Measurements from ENCODE around the gene INSL4. TPM values are rescaled to one million over a fixed set of nuclear protein-coding genes. Genes with fewer than 3 reads are reported as not detected.

The INSL4 gene
- total RNA-seq, 5 donors from 2014 or later (not counting 1 experiment from before 2014, with no cell fraction given): not detected

GRCh38 chr9:5264219-5264595 is 33.0 kb downstream of the INSL4 start:
- Mint-ChIP-seq H3K4me1 (peaks cover 16 to 22% (median 20%) of the 10 kb centered on the region in 3 donors), H3K27ac (no peak overlapping the region)
- DNase-seq: no peak

GRCh38 chr9:5265939-5266338 is 34.7 kb downstream of the INSL4 start:
- H3K27me3 Mint-ChIP-seq: no peaks in the 10 kb centered on the region
- no peaks in the 10 kb centered on the region for H3K9me3 Mint-ChIP-seq
- no peak overlapping the region for H3K4me3 ChIP-seq (ENCODE audit: control insufficient read depth in 1 of 2, extremely low read depth in 1 of 2, low read length in 1 of 2)
- DNase-seq (no peak), ATAC-seq (replicated peaks in 1 of 4) (no peak)
- H3K4me3 Mint-ChIP-seq: no peak overlapping the region
- no peaks in the 10 kb centered on the region for H3K36me3 ChIP-seq (ENCODE audit: control insufficient read depth in 2 of 2, extremely low read depth in 1 of 2, insufficient read depth in 1 of 2, low read length in 1 of 2)
- no peak overlapping the region for H3K27ac ChIP-seq (ENCODE audit: low read length)
- no peak overlapping the region for H3K27ac Mint-ChIP-seq
- no peaks in the 10 kb centered on the region for H3K4me1 ChIP-seq (ENCODE audit: control insufficient read depth in 1 of 2, extremely low read depth in 1 of 2, insufficient read depth in 2 of 2, low read length in 2 of 2)
- peaks cover 0 to 2% of the 10 kb centered on the region in 2 experiments for H3K27me3 ChIP-seq (replicated peaks in 1 of 2; ENCODE audit: control insufficient read depth in 2 of 2, extremely low read depth in 1 of 2, insufficient read depth in 2 of 2, low read length in 1 of 2)
- CTCF ChIA-PET: no interaction called here
- 93% methylated on average over 1 of the region's 1 CpG for WGBS (ENCODE audit: insufficient coverage)
- POLR2A ChIA-PET: no interaction called here
- H3K4me1 Mint-ChIP-seq: peaks cover 16 to 22% (median 20%) of the 10 kb centered on the region in 3 donors
- no peaks in the 10 kb centered on the region for H3K9me3 ChIP-seq
- H3K36me3 Mint-ChIP-seq: no peaks in the 10 kb centered on the region

More at GRCh38 chr9:5264219-5264595, 33.0 kb downstream of the INSL4 start:
- Histone ChIP-seq H3K4me1 (ENCODE audit: control insufficient read depth in 1 of 2, extremely low read depth in 1 of 2, insufficient read depth in 2 of 2, low read length in 2 of 2) (no peaks in the 10 kb centered on the region), H3K9me3 (no peaks in the 10 kb centered on the region), H3K36me3 (ENCODE audit: control insufficient read depth in 2 of 2, extremely low read depth in 1 of 2, insufficient read depth in 1 of 2, low read length in 1 of 2) (no peaks in the 10 kb centered on the region), H3K4me3 (ENCODE audit: control insufficient read depth in 1 of 2, extremely low read depth in 1 of 2, low read length in 1 of 2) (no peak overlapping the region), H3K27me3 (replicated peaks in 1 of 2; ENCODE audit: control insufficient read depth in 2 of 2, extremely low read depth in 1 of 2, insufficient read depth in 2 of 2, low read length in 1 of 2) (no peaks in the 10 kb centered on the region), H3K27ac (ENCODE audit: low read length) (no peak overlapping the region)
- no peaks in the 10 kb centered on the region for H3K36me3 Mint-ChIP-seq
- ChIA-PET CTCF (interaction anchor here in 1 of 2 donors (0.7 kb wide), 1 partner anchor 63 kb away, joined by 3 read pairs; no protein-coding TSS in a partner anchor), POLR2A (no interaction called here)
- ATAC-seq (replicated peaks in 1 of 4): no peak
- peaks cover 0 to 5% (median 1%) of the 10 kb centered on the region in 3 donors for H3K9me3 Mint-ChIP-seq
- H3K27me3 Mint-ChIP-seq: no peaks in the 10 kb centered on the region
- H3K4me3 Mint-ChIP-seq: no peak overlapping the region

GRCh38 chr9:5269249-5269715 is 38.1 kb downstream of the INSL4 start:
- 100% methylated on average over 1 of the region's 6 CpGs for whole genome bisulfite sequencing (ENCODE audit: insufficient coverage)
- no peaks in the 10 kb centered on the region for H3K9me3 ChIP-seq
- DNase-seq (no peak), ATAC-seq (replicated peaks in 1 of 4) (no peak)
- peaks cover 0 to 3% of the 10 kb centered on the region in 2 donors for H3K27me3 Mint-ChIP-seq
- no peak overlapping the region for H3K4me3 ChIP-seq (ENCODE audit: control insufficient read depth in 1 of 2, extremely low read depth in 1 of 2, low read length in 1 of 2)
- H3K27ac ChIP-seq (ENCODE audit: low read length): no peak overlapping the region
- no peaks in the 10 kb centered on the region for H3K9me3 Mint-ChIP-seq
- H3K36me3 ChIP-seq (ENCODE audit: control insufficient read depth in 2 of 2, extremely low read depth in 1 of 2, insufficient read depth in 1 of 2, low read length in 1 of 2): no peaks in the 10 kb centered on the region
- peaks cover 7 to 15% (median 8%) of the 10 kb centered on the region in 3 donors for H3K4me1 Mint-ChIP-seq
- ChIA-PET CTCF (interaction anchor here in 1 of 2 donors (0.6 kb wide), 1 partner anchor 922 kb away, joined by 3 read pairs; no protein-coding TSS in a partner anchor), POLR2A (no interaction called here)
- peaks cover 0 to 3% of the 10 kb centered on the region in 2 experiments for H3K27me3 ChIP-seq (replicated peaks in 1 of 2; ENCODE audit: control insufficient read depth in 2 of 2, extremely low read depth in 1 of 2, insufficient read depth in 2 of 2, low read length in 1 of 2)
- no peaks in the 10 kb centered on the region for H3K4me1 ChIP-seq (ENCODE audit: control insufficient read depth in 1 of 2, extremely low read depth in 1 of 2, insufficient read depth in 2 of 2, low read length in 2 of 2)
- H3K36me3 Mint-ChIP-seq: no peaks in the 10 kb centered on the region
- H3K27ac Mint-ChIP-seq: no peak overlapping the region
- no peak overlapping the region for H3K4me3 Mint-ChIP-seq

DNA sequence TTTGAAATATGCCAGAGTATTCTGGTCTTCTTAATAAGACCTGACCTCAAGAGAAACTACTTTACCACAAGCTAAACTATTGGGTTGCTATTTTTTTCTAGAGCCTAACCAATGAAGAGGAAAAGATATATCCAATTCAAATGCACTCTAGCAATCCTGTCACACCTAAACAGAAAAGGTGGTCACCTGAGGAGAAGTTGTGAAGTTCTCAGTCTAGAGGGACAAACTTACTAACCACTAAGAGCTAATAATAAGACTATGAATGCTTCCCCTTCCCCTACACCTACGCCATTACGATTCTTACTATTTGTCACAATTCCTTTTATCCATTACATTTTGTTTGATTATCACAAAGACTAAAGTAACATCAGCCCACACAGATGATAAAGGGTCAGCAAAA is 43.6 kb downstream of the INSL4 start:
- Histone ChIP-seq H3K27me3 (replicated peaks in 1 of 2; ENCODE audit: control insufficient read depth in 2 of 2, extremely low read depth in 1 of 2, insufficient read depth in 2 of 2, low read length in 1 of 2) (peaks cover 0 to 3% of the 10 kb centered on the region in 2 experiments), H3K27ac (ENCODE audit: low read length) (no peak overlapping the region), H3K9me3 (no peaks in the 10 kb centered on the region), H3K4me3 (ENCODE audit: control insufficient read depth in 1 of 2, extremely low read depth in 1 of 2, low read length in 1 of 2) (no peak overlapping the region), H3K36me3 (ENCODE audit: control insufficient read depth in 2 of 2, extremely low read depth in 1 of 2, insufficient read depth in 1 of 2, low read length in 1 of 2) (no peaks in the 10 kb centered on the region), H3K4me1 (ENCODE audit: control insufficient read depth in 1 of 2, extremely low read depth in 1 of 2, insufficient read depth in 2 of 2, low read length in 2 of 2) (no peaks in the 10 kb centered on the region)
- POLR2A ChIA-PET: no interaction called here
- DNase-seq (no peak), ATAC-seq (replicated peaks in 1 of 4) (no peak)
- Mint-ChIP-seq H3K27me3 (peaks cover 0 to 3% of the 10 kb centered on the region in 2 donors), H3K36me3 (no peaks in the 10 kb centered on the region), H3K27ac (no peak overlapping the region), H3K4me1 (peaks cover 0 to 1% (median 0%) of the 10 kb centered on the region in 3 donors), H3K9me3 (peaks cover 0 to 4% (median 3%) of the 10 kb centered on the region in 3 donors), H3K4me3 (no peak overlapping the region)
- CTCF ChIA-PET: interaction anchor here (0.6 to 1.0 kb wide), 4 partner anchors 25 to 325 kb away, joined by 3 to 4 read pairs (median 3); no protein-coding TSS in a partner anchor
- WGBS (ENCODE audit: insufficient coverage): no CpG with 5 or more reads among the region's 2 CpGs

GRCh38 chr9:5278486-5278885 is 47.3 kb downstream of the INSL4 start:
- Mint-ChIP-seq H3K27ac (no peak overlapping the region), H3K36me3 (no peaks in the 10 kb centered on the region), H3K4me1 (peaks cover 0 to 1% (median 0%) of the 10 kb centered on the region in 3 donors), H3K4me3 (no peak overlapping the region), H3K27me3 (no peaks in the 10 kb centered on the region), H3K9me3 (peaks cover 0 to 4% (median 3%) of the 10 kb centered on the region in 3 donors)
- CTCF ChIA-PET: interaction anchor here in 1 of 2 donors (0.7 kb wide), 1 partner anchor 84 kb away, joined by 3 read pairs; no protein-coding TSS in a partner anchor
- POLR2A ChIA-PET: interaction anchor here in 1 of 2 donors (0.7 kb wide), 2 partner anchors 20 to 32 kb away, joined by 5 to 6 read pairs; no protein-coding TSS in a partner anchor
- Histone ChIP-seq H3K9me3 (no peaks in the 10 kb centered on the region), H3K4me3 (ENCODE audit: control insufficient read depth in 1 of 2, extremely low read depth in 1 of 2, low read length in 1 of 2) (no peak overlapping the region), H3K36me3 (ENCODE audit: control insufficient read depth in 2 of 2, extremely low read depth in 1 of 2, insufficient read depth in 1 of 2, low read length in 1 of 2) (no peaks in the 10 kb centered on the region), H3K4me1 (ENCODE audit: control insufficient read depth in 1 of 2, extremely low read depth in 1 of 2, insufficient read depth in 2 of 2, low read length in 2 of 2) (no peaks in the 10 kb centered on the region), H3K27ac (ENCODE audit: low read length) (no peak overlapping the region), H3K27me3 (replicated peaks in 1 of 2; ENCODE audit: control insufficient read depth in 2 of 2, extremely low read depth in 1 of 2, insufficient read depth in 2 of 2, low read length in 1 of 2) (no peaks in the 10 kb centered on the region)
- no CpG with 5 or more reads among the region's 2 CpGs for WGBS (ENCODE audit: insufficient coverage)
- ATAC-seq (replicated peaks in 1 of 4) (no peak), DNase-seq (no peak)

Other genes with a start within 250 kb of the INSL4 start
- 10 to 100 TPM; 12.6 to 16.2 (median 15.0) TPM for gene JAK2, start 246.1 kb upstream of the INSL4 start, total RNA-seq
- gene INSL6, start 45.8 kb upstream of the INSL4 start, total RNA-seq: not detected
- 1 to 10 TPM in 3 of 5 donors, under 1 TPM in 2; 0.86 to 4.6 (median 4.5) TPM for gene RLN2, start 73.3 kb downstream of the INSL4 start, total RNA-seq
- 1 to 10 TPM; 1.6 to 4.8 (median 3.5) TPM for gene RLN1, start 108.5 kb downstream of the INSL4 start, total RNA-seq
- gene PLGRKT, start 206.5 kb downstream of the INSL4 start, total RNA-seq: 10 to 100 TPM; 15.4 to 21.3 (median 19.3) TPM
- 10 to 100 TPM in 1 of 5 donors, 1 to 10 TPM in 4; 6.6 to 11.4 (median 7.2) TPM for gene CD274, start 219.1 kb downstream of the INSL4 start, total RNA-seq

Data from T-cell (primary cell).